G401.6 (cell line): ENCODE results near the gene HSD17B8.

Source experiments
- FAIRE-seq: peaks from 2 replicates; lab custom pipeline; 2012; peaks lifted over from hg19 to GRCh38; lab: Jason Lieb, UNC

Gene HSD17B8

DNA sequence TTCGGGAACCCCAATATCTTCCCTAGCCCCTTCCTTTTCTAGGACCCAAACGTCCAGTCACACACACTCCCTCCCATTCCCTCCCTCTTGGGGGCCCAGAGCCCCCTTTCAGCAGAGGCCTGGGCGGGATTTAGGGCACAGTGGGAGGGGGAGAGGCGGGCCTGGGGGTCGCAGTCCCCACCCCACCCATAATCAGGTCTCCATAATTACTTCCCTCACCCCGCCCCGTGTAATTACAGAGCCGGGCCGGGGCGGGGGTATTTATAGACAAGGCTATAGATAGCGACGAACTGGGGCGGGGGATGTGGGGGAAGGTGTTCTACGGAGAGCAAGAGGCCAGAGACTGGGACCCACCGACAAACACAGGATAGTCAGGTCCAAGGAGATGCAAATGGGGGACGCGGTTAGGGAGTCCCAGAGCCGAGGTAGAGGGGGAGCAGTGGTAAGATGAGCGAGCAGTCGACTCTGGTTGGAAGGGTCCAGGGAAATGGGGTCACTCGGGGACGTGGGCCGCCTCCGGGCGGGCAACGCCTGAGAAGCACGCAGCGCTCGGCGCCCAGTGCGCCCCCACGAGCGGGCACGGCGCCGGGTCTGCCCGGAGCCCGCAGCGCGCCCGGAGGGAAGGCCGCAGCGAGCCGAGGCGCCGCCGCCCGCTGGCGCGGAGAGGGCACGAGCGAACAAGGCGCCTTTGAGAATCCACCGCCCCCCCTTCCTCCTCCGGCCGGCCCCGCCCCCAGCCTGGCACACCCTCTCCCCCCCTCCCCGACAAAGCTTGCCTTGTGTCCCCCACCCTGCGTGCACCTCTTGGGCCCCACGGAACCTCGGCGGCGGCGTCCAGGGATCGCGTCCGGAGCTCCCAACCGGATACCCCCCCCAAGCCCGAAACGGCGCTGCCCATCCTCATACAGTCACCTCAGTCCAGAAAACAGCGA lies 11.5 kb upstream of the HSD17B8 start:
- no peak for FAIRE-seq

DNA sequence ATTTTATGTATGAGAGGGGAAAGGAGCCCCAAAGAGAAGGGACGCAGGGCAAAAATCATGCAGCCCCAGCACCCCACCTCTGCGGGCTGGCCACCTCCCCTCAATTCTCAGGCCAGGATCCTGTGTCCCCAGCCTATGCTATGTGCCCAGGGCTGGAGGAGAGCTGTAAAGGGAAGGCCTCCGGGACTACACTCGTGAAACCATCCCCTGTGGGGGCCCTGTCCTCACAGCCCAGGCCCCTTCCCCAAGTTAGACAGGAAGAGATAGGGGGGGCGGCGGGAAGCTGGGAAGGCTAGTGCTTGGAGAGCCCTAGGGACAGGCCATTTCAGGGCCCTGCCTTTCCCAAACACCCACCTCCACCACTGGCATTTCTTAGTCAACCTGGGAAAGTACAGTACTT lies 10.8 kb upstream of the HSD17B8 start:
- FAIRE-seq: no peak

DNA sequence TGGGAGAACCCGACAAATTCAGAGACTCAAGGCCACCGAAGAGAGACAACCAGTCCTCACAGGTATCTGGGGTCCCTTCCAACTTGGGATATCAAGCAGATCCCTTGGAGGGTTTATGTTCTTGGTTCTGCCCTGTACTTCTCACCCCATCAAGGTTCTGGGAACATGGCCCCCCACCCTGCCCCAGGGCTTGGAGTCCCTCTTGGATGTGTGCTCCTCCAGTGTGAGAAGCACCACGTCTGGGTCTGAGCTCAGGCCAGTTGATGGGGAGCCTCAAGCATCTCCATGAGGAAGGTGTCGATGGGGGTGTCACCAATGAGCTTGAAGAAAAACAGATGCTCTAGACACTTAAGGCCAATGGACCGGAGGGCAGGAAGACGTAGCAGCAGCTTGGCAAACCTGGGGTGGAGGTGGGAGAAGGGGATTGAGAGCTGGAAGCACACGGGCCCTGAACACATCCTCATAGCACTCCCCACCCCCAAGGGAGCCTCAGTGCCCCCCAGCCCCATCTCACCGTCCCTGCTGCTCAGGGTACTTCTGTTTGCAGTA lies 9.9 kb upstream of the HSD17B8 start:
- FAIRE-seq: no peak

DNA sequence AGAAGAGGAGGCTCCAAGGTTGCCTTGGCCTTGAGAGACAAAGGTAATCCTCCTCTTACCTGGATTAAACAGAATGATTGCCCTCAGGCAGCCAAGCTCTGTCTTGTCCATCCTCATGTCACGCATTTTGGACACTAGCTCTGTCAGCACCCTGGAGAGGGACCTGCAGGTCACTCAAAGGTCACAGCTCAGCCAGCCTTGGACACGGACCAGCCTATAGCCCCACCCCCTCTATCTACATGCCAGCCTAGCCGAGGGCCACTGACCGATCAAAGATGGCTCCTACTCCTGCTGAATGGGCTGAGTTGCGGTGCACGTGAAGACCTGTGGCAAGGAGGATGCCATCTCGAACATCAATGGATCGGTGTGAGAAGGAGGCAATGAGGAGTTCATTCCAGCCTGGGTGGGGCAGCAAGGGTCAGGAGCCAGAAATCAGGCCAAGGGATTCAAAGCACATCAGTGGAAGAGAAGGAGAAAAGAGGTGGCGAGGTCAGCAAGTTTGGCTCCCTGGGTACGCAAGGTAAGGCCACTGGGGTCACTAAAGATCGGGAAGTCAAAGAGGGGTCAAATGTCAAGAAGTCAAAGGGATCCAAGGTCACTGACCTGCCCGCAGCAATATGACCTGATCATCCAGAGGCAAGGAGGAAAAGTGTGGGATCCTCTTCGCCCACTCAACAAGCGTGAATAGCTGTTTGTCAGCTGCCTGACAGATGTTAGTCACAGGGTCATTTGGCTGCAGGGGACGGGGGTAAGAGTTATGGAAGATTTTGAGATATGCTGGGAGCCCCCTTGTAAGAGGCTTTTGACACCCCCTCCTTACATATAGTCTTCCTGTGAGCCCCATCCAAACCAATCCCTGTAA lies 8.9 kb upstream of the HSD17B8 start:
- FAIRE-seq: no peak

DNA sequence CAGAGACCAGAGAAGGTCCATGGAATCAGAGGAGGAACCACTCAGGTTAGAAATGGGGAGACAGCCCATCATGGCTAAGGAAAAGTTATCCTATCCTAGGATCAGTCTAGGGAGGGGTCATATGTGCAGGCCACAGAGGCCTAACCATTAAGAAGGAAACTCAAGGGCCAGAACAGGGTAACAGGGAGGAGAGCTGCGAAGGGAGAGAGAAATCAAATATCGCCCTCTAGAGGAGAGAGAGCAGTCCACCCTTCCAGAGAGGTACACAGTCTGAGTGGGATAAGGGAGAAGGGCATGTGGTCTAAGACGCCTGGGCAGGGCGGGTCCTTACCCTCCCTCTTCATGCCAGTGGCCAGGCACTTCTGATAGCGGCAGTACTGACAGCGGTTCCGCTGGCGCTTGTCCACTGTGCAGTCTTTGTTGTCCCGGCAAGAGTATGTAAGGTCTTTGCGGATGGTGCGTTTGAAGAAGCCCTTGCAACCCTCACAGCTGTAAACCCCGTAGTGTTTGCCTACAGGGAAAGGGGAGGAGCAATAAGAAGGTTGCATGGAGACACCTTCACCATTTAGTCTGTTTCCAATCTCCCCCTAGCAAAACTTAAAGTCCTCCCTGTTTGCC lies 6.9 kb upstream of the HSD17B8 start:
- FAIRE-seq: peak; percentile 84

DNA sequence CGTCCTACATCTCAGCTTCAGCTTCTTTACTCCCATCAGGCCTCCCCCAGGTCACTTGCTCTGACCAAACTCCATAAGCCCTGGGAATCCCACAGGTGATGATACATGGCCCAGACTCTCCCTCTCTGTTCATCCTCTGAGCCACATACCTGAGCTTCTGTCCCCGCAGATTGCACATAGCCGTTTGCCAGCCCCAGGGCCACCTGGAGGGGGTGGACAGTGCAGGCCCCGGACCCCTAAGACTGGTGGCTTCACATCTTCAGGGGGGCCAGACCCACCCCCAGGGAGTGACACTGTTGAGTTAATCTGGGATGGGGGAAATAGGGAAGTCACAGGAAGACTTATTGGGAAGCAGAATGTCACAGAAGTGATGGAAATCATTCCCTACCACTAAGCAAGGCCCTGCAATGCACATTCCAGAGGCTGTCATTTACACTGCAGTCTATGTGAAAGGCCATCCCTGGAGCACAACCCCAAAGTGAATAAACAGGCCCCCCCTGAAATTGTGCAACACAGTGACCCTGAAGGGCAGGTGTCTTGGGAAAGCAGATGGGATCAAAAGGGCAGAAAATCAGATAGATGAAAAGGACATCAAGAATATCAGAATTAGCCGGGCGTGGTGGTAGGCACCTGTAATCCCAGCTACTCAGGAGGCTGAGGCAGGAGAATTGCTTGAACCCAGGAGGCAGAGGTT lies 6.1 kb upstream of the HSD17B8 start:
- no peak for FAIRE-seq

DNA sequence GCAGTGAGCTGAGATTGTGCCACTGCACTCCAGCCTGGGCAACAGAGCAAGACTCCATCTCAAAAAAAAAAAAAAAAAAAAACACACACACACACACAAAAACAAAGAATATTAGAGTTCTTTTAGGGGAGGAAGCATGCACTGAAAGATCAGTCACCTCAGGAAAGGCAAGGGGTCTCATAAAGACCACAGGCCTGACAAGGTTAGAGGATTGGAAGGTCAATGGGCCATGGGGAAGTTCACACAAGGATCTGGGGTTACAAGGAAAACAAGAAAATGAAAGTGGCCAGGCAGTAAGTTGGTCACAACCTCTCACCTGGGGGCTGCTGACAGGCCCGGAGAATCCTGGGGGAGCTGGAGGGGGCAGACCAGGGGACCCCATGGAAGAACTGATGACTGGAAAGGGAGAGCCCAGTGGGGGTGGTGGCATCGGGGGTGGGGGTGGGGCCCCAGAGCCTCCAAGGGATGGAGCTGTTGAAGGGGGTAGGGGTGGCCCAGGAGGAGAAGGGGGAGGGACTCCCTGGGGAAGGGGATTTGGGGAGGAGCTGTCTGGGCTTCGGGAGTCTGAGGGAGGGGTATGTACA lies 5.5 kb upstream of the HSD17B8 start:
- FAIRE-seq: no peak

DNA sequence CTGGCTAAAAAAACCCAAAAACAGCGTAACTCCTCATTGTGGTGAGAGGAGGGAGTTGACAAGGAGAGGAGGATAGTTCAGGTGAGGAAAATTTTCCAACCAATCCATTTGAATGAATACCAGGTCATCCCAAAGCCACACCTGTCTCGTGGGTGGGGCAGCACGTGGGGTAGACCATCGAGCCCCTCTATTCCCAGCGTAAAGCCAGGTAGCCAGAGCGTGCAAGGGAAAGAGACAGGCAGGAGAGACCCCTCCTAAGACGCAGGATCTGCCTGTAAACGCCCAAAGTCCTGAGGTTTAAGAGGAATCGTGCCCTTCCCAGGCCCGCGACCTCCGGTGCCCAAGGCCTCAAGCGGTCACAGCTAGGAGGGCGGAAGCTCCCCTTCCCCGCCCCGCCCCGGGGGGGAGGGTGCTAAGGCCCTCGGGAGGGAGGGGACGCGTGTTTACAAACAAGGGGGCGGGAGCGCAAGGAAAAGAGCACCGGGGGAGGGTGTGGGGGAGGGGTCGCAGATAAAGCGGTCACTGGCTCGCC lies 4.7 kb upstream of the HSD17B8 start:
- FAIRE-seq: no peak

DNA sequence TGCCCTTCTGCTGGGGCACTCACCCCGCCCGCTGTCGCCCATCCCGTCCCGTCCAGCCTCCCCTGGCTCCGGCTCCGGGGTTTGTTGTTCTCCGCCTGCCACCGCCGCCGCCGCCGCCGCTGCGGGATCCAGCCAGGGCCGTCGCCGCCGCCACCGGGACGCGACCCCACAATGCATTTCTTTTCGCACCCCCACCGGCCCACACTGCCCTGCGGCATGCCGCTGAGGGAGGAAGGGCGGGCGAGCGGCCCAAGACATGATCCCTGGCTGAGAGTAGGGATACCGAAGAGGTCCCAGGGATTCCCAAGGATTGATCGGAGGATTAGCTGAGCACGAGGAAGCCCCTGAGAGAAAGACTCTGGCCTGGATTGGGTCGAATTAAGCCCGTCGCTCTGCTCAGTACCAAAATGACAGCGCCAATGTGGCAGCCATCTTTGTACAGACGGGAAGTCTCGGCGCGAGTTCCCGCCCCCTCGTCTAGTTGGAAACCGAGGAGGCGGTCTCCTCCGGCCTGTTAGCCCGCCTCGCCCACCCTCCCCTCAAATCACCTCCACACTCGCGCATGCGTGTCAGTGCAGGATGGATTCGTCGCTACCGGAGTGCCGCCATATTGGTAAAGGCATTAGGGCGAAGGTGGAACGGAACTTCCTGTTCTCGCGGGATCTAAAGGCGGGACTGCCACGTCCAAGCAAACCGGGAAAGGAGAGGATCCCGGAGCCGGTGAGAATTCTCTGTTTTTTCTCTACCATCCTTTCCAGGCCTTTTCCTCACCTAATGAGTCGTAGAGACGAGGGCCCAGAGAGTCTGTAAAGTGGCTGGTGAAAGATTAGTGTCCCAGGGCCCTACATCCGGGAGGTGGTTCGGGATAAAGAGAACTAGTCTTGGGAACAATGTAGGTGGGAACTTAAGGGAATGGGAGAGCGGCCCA lies 4.0 kb upstream of the HSD17B8 start, which contains the start of the genes RXRB and SLC39A7:
Gene RXRB (minus strand): TSS at position 447 of the 928 bp plus-strand sequence. CDS start 189 bp downstream, at position 258.
Gene SLC39A7 (plus strand): TSS at position 649 of the 928 bp plus-strand sequence. CDS start 379 bp downstream, outside the sequence.
- peak; percentile 91 for FAIRE-seq

DNA sequence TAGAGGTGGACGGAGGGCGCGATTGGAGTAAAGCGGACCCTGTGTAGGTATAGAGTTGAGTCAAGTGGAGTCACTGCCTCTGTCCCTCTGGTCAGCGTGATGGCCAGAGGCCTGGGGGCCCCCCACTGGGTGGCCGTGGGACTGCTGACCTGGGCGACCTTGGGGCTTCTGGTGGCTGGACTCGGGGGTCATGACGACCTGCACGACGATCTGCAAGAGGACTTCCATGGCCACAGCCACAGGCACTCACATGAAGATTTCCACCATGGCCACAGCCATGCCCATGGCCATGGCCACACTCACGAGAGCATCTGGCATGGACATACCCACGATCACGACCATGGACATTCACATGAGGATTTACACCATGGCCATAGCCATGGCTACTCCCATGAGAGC lies 3.3 kb upstream of the HSD17B8 start:
- no peak for FAIRE-seq

DNA sequence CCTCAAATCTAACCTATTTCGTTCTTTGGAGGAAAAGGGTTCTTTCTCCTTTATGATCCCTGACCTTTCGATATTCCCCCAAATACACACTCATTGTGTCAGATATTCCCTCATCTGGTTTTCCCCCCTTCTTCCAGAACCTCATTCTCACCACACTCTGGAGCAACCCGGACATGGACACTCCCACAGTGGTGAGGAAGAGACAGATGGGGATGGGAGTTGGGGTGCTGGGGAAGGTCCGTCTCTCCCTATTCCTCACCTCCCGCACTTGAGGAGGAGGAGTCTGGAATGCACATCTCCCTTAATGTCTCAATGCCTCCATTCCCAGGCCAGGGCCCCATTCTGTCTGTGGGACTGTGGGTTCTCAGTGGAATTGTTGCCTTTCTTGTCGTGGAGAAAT lies 2.5 kb upstream of the HSD17B8 start:
- FAIRE-seq: no peak

DNA sequence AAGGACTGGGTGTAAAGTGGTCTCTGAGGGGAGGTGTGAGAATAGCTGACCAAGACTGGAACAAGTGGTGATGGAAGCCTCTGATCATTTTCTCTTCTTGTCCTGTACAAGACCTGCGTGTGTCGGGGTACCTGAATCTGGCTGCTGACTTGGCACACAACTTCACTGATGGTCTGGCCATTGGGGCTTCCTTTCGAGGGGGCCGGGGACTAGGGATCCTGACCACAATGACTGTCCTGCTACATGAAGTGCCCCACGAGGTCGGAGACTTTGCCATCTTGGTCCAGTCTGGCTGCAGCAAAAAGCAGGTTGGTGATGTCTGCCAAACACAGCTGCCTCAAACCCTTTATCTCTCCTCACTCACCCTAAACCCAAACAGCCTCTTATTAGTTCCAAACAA lies 1.7 kb upstream of the HSD17B8 start:
- no peak for FAIRE-seq

DNA sequence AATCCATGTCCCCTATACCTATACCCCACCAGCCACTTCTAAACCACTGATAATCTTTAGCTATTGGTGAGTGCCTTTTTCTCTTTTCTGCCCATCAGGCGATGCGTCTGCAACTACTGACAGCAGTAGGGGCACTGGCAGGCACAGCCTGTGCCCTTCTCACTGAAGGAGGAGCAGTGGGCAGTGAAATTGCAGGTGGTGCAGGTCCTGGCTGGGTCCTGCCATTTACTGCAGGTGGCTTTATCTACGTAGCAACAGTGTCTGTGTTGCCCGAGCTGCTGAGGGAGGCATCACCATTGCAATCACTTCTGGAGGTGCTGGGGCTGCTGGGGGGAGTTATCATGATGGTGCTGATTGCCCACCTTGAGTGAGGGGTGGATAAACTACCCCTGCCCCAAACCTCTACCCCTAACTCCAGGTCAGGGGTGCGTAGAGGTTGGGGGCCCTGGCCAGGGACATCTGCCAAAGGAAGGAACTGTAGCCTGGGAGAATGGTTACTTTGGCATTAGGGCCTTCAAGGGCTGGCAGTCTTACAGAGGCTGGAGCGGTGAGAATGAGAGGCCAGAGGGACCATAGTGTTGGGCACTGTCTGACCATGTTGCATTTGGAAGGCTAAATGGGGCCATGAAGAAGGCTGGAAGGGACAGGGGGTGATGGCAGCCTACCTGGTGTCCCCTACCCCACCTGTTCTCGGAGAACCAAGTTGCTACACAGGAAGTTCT lies 851 bp upstream of the HSD17B8 start:
- no peak for FAIRE-seq

DNA sequence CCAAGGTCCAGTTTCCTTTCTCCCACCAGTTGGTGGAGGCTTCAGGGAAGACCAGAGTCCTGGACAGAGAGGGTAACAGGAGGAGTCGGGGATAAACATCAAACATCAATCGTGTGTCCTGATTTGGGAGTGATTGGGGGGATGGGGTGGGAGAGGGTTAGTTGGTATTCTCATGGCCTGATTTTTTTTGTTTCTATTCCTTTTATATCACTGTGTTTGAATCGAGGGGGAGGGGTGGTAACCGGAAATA lies 365 bp upstream of the HSD17B8 start:
- FAIRE-seq: no peak

DNA sequence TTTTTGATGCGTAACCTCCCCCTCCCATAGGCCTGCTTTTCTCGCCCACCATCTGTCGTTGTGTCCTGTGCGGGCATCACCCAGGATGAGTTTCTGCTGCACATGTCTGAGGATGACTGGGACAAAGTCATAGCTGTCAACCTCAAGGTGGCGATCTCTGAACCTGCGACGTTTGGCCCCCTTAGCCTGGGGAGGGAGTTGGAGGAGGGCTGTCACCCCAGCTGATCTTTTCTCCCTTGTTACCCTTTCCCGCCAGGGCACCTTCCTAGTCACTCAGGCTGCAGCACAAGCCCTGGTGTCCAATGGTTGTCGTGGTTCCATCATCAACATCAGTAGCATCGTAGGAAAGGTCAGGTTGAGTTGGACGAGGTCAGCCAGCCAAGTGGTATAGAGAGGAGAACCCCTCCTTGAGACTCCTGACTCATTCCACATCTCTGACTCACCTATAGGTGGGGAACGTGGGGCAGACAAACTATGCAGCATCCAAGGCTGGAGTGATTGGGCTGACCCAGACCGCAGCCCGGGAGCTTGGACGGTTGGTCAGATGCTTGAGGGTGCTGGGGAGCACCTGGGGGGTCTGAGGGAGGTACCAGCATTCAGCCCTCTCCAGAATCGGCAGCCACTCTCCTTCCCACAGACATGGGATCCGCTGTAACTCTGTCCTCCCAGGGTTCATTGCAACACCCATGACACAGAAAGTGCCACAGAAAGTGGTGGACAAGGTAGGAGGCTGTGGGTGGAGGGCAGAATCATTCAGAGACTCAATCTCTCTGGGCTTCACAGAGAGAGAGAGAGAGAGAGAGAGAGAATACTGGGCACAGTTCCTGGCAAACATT lies 954 bp downstream of the HSD17B8 start:
- no peak for FAIRE-seq

DNA sequence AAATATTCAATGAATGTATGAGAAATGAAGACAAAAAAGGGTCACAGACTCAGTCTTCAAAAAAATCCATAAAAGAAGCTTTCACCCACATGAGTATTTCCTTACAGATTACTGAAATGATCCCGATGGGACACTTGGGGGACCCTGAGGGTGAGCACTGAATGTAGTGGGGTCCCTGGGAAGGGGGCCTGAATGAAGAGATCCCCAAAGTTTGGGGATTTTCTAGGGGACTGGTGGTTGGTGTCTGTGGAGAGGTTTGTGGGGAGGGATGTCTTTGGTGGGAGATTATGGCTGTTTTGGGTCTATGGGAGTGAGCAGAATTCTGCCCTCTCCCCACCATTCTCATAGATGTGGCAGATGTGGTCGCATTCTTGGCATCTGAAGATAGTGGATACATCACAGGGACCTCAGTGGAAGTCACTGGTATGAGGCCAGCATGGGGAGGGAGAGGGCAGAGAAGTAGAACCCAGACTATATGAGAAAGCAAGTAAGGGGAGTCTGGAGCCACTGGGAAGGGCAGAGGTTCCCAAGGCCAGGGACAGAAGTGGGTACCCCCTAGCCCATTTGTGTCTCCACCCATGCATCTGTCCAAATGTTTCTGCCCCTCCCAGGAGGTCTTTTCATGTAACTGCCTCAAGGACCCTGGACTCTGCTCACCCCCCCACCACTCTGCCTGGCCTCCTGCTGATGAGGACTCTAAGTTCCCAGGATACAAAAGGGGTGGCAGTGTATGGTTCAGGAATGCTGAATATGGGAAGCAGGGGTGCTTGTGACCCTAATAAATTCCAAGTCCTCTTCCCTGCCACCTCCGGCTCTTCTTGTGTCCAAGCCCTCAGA lies 1.8 kb downstream of the HSD17B8 start:
- no peak for FAIRE-seq

DNA sequence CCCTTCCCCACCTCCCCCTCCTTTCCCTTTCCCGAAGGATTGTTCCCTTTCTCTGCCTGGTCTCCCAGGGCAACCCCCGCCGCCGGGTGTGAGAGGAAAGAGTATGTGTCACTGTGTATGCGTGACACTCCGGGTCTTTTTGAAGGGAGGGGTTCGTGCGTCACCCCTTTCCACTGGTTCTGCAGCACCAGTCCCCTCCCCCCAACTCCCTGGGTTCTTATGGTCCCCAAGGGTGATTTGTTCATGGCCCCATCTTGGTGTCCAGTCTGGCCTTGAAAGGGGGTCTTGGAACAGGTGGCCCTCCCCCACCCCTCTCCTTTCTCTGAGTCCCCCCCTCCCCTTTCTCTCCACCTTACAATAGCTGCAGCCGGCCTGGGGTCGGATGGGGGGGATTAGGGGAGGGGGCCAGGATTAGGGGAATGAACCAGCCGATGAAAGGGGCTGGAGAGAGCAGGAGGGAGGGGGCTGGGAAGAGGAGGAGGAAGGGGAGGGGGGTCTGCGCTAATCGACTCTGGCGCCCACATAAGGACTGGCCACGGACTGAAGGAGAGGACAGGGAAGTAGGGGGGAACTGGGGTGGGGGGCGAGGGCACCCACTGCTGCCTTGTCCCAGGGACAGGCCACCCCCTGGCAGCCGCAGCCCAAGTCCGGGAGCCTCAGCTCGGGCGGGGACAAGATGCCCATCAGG lies 2.6 kb downstream of the HSD17B8 start:
- FAIRE-seq: no peak
